CD4-positive, alpha-beta T cell treated with Interleukin-2 at 100 ng/mL for 4 hours (primary cell): ENCODE data around the gene INTS3.
"Not testable (repeated sequence)": the region's sequence is repeated elsewhere in the genome, so short reads cannot be mapped to it uniquely, and the experiment has no call there.

ENCODE experiments used
- DNase-seq: peaks from one replicate; pipeline ENCODE4 v3.0.0-alpha.2; 2020; ENCODE audit warnings: low spot score

INTS3 gene

GRCh38 chr1:153752571-153753195 is 24.8 kb downstream of the INTS3 start:
- DNase-seq = no peak

GRCh38 chr1:153754266-153754665 is 26.4 kb downstream of the INTS3 start:
- DNase-seq = no peak

- DNase-seq = no peak
Observed at GRCh38 chr1:153760440-153760839, 32.6 kb downstream of the INTS3 start.

GRCh38 chr1:153763365-153764225 is 35.7 kb downstream of the INTS3 start:
- no peak for DNase-seq

GRCh38 chr1:153764310-153764709 is 36.5 kb downstream of the INTS3 start:
- no peak for DNase-seq

GRCh38 chr1:153766663-153767062 is 38.8 kb downstream of the INTS3 start:
- DNase-seq = not testable (repeated sequence)

- no peak for DNase-seq
Observed at GRCh38 chr1:153767519-153767918, 39.7 kb downstream of the INTS3 start.

GRCh38 chr1:153768316-153769181 is 40.7 kb downstream of the INTS3 start:
- DNase-seq = no peak

- DNase-seq = no peak
Observed at GRCh38 chr1:153769221-153769620, 41.4 kb downstream of the INTS3 start.

- DNase-seq = no peak
Observed at GRCh38 chr1:153770797-153771196, 42.9 kb downstream of the INTS3 start.

GRCh38 chr1:153771261-153771660 is 43.4 kb downstream of the INTS3 start:
- DNase-seq = no peak

- no peak for DNase-seq
Observed at GRCh38 chr1:153771841-153772593, 44.2 kb downstream of the INTS3 start.

GRCh38 chr1:153773096-153773921 is 45.5 kb downstream of the INTS3 start:
- no peak for DNase-seq

- DNase-seq = no peak
Observed at GRCh38 chr1:153774026-153774595, 46.3 kb downstream of the INTS3 start.

- DNase-seq = no peak
Observed at GRCh38 chr1:153774780-153775457, 47.1 kb downstream of the INTS3 start, which contains the start of gene SLC27A3. Gene SLC27A3, plus strand, starts transcription at chr1:153775407. Its CDS starts 91 bp downstream, at chr1:153775498.

GRCh38 chr1:153775458-153776327 is 47.8 kb downstream of the INTS3 start:
- peak; percentile 63 for DNase-seq

- DNase-seq = no peak
Observed at GRCh38 chr1:153776352-153776751, 48.5 kb downstream of the INTS3 start.

- no peak for DNase-seq
Observed at GRCh38 chr1:153776845-153777370, 49.1 kb downstream of the INTS3 start.

GRCh38 chr1:153777648-153778047 is 49.8 kb downstream of the INTS3 start:
- DNase-seq = no peak
